B cell (primary cell): ENCODE measurements around the gene BST1.

Experiments used
- CTCF ChIP-seq: fragments of 200-600 bp; IDR thresholded peaks from one replicate; pipeline ENCODE4 v1.8.0; 2022; ENCODE audit warnings: antibody characterized with exemption, mild to moderate bottlenecking
- EZH2 ChIP-seq: IDR thresholded peaks from 2 replicates; pipeline ENCODE4 v1.6.1; 2012; ENCODE audit warnings: borderline replicate concordance, low read depth, mild to moderate bottlenecking, moderate library complexity, low read length; ENCODE audit not compliant: insufficient read depth, poor library complexity, severe bottlenecking

GRCh38 chr4:15716115-15716514 lies 13.2 kb downstream of the BST1 start:
- no peak for TF ChIP-seq CTCF
- TF ChIP-seq EZH2 = no peak
